Measurements from ENCODE around the gene SLC38A2.

DNA sequence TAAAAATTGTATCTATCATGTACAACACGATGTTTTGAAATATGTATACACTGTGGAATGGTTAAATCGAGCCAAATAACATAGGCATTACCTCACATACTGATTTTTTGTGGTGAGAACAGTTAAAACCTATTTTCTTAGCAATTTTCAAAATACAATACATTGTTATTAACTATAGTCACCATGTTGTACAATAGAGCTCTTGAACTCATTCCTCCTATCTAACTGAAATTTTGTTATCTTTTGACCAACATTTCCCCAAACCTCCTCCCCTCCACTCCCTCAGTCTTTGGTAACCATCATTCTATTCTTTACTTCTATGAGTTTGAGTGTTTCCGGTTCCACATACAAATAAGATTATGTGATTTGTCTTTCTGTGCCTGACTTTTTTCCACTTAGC is 6.8 kb upstream of the SLC38A2 start:
- TF ChIP-seq, protein P1, sequence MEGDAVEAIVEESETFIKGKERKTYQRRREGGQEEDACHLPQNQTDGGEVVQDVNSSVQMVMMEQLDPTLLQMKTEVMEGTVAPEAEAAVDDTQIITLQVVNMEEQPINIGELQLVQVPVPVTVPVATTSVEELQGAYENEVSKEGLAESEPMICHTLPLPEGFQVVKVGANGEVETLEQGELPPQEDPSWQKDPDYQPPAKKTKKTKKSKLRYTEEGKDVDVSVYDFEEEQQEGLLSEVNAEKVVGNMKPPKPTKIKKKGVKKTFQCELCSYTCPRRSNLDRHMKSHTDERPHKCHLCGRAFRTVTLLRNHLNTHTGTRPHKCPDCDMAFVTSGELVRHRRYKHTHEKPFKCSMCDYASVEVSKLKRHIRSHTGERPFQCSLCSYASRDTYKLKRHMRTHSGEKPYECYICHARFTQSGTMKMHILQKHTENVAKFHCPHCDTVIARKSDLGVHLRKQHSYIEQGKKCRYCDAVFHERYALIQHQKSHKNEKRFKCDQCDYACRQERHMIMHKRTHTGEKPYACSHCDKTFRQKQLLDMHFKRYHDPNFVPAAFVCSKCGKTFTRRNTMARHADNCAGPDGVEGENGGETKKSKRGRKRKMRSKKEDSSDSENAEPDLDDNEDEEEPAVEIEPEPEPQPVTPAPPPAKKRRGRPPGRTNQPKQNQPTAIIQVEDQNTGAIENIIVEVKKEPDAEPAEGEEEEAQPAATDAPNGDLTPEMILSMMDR (IDR thresholded peaks at IDR 0.05), result no peak
- no peak for TF ChIP-seq POLR2A (IDR thresholded peaks at IDR 0.05)
- no peak for TF ChIP-seq EP300 (IDR thresholded peaks at IDR 0.05)

Measured in tibial nerve (tissue), 4 donors.